GM12873 (cell line): Measurements from ENCODE around the gene PHLDB1.

ENCODE experiments used
- CTCF ChIP-seq: IDR thresholded peaks from 2 replicates; pipeline ENCODE4 v1.5.1; 2012; ENCODE audit warnings: low read depth, mild to moderate bottlenecking, moderate library complexity, low read length, control low read depth; ENCODE audit not compliant: insufficient read depth; ENCODE audit errors: missing control alignments

Gene PHLDB1

GRCh38 chr11:118634431-118635236 is 27.2 kb downstream of the PHLDB1 start:
- TF ChIP-seq CTCF = no peak

- no peak for TF ChIP-seq CTCF
Observed at GRCh38 chr11:118635237-118635591, 27.8 kb downstream of the PHLDB1 start.

- TF ChIP-seq CTCF = no peak
Observed at GRCh38 chr11:118635642-118636041, 28.2 kb downstream of the PHLDB1 start.

GRCh38 chr11:118636569-118637290 is 29.3 kb downstream of the PHLDB1 start:
- no peak for TF ChIP-seq CTCF

- TF ChIP-seq CTCF = no peak
Observed at GRCh38 chr11:118638726-118639125, 31.3 kb downstream of the PHLDB1 start.

- TF ChIP-seq CTCF = no peak
Observed at GRCh38 chr11:118639899-118640298, 32.5 kb downstream of the PHLDB1 start.

GRCh38 chr11:118640332-118641154 is 33.1 kb downstream of the PHLDB1 start:
- TF ChIP-seq CTCF = peak; percentile 17
